OCI-LY3 (cell line): Measurements from ENCODE around the gene OR4L1.

Experiments
- CTCF ChIP-seq: fragments of 200-600, 300-600 bp; sonication (generic); IDR thresholded peaks from 2 replicates; pipeline ENCODE4 v1.5.1; 2014; ENCODE audit warnings: antibody characterized with exemption, low read length, low read depth
- EZH2phosphoT487 ChIP-seq: fragments of 200-600 bp; shearing (Covaris generic); IDR thresholded peaks from 2 replicates; pipeline ENCODE4 v1.6.1; 2018; ENCODE audit warnings: antibody characterized with exemption, mixed run types, low read depth

- no peak for TF ChIP-seq CTCF
- TF ChIP-seq EZH2phosphoT487, result no peak
These were observed 32.2 kb downstream of the OR4L1 start for GRCh38 chr14:20092050-20092449.
